OCI-LY3 (cell line): ENCODE measurements around the gene MOCOS.

ENCODE experiments used
- H2AFZ ChIP-seq: fragments of 200-600, 300-600 bp; shearing (Covaris generic); 2 replicates; pipeline ENCODE4 v1.6.0; 2014; ENCODE audit warnings: antibody characterized with exemption, low read depth, low read length
- H3K27ac ChIP-seq: fragments of 200-600, 300-600 bp; sonication (generic); 2 replicates; pipeline ENCODE4 v1.5.1; 2014; ENCODE audit warnings: mild to moderate bottlenecking, low read length, moderate library complexity, mixed read lengths
- H3K27me3 ChIP-seq: fragments of 200-600, 300-600 bp; sonication (generic); 2 replicates; pipeline ENCODE4 v1.6.1; 2014; ENCODE audit warnings: low read depth, low read length, mixed read lengths
- H3K36me3 ChIP-seq: fragments of 200-600, 300-600 bp; sonication (generic); replicated peaks from 2 replicates; pipeline ENCODE3; 2014; ENCODE audit warnings: low read depth, low read length, mixed read lengths
- H3K4me1 ChIP-seq: fragments of 300-600, 200-600 bp; sonication (generic); 2 replicates; pipeline ENCODE4 v1.6.1; 2014; ENCODE audit warnings: low read length, mixed read lengths
- H3K4me2 ChIP-seq: fragments of 200-600, 300-600 bp; sonication (generic); 2 replicates; pipeline ENCODE4 v1.6.1; 2014; ENCODE audit warnings: low read length, mixed read lengths
- H3K4me3 ChIP-seq: fragments of 300-600, 200-600 bp; sonication (generic); 2 replicates; pipeline ENCODE4 v1.5.1; 2014; ENCODE audit warnings: antibody characterized with exemption, mild to moderate bottlenecking, low read length, moderate library complexity
- H3K79me2 ChIP-seq: fragments of 300-600, 200-600 bp; shearing (Covaris generic); 2 replicates; pipeline ENCODE4 v1.6.1; 2014; ENCODE audit warnings: mild to moderate bottlenecking, low read length, mixed read lengths
- H3K9ac ChIP-seq: fragments of 300-600, 200-600 bp; shearing (Covaris generic); 2 replicates; pipeline ENCODE4 v1.6.0; 2014; ENCODE audit warnings: mild to moderate bottlenecking, low read length, moderate library complexity
- H3K9me3 ChIP-seq: fragments of 200-600, 300-600 bp; shearing (Covaris generic); 2 replicates; pipeline ENCODE4 v1.6.1; 2014; ENCODE audit warnings: low read length, mixed read lengths; ENCODE audit not compliant: insufficient read depth
- H4K20me1 ChIP-seq: fragments of 200-600, 300-600 bp; sonication (generic); 2 replicates; pipeline ENCODE4 v1.6.1; 2016; ENCODE audit warnings: low read length, mixed read lengths; ENCODE audit not compliant: insufficient read depth
- EZH2phosphoT487 ChIP-seq: fragments of 200-600 bp; shearing (Covaris generic); IDR thresholded peaks from 2 replicates; pipeline ENCODE4 v1.6.1; 2018; ENCODE audit warnings: antibody characterized with exemption, mixed run types, low read depth
- TF ChIP-seq, protein P1 (sequence below): fragments of 200-600, 300-600 bp; sonication (generic); IDR thresholded peaks from 2 replicates; pipeline ENCODE4 v1.5.1; 2014; ENCODE audit warnings: antibody characterized with exemption, low read length, low read depth

The MOCOS gene

DNA sequence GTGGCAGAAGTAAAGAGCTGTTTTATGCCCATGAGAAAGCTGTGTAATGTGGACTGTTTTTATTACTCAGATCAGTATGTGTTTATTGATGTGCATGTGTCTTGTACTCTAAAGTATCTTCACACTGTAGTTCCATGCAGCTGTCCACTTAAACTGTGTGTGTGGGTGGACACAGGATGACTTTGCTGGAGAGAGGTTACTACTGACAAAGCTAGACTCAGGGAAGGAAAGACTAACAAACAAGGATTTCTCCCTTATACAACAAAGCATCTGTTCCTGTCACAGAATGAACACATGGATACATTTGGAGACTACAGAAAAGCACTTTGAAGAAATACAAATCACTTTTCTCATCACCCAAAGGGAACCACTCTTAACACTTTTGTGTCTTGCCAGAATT is 120.2 kb downstream of the MOCOS start:
- Histone ChIP-seq H2AFZ (no peak overlapping the region), H4K20me1 (no peaks in the 10 kb centered on the region), H3K27ac (no peak overlapping the region), H3K9me3 (no peaks in the 10 kb centered on the region), H3K79me2 (no peaks in the 10 kb centered on the region), H3K4me1 (no peaks in the 10 kb centered on the region), H3K27me3 (peaks cover 47% of the 10 kb centered on the region), H3K4me2 (no peak overlapping the region), H3K9ac (no peak overlapping the region), H3K36me3 (no peaks in the 10 kb centered on the region), H3K4me3 (no peak overlapping the region)
- TF ChIP-seq, protein P1, sequence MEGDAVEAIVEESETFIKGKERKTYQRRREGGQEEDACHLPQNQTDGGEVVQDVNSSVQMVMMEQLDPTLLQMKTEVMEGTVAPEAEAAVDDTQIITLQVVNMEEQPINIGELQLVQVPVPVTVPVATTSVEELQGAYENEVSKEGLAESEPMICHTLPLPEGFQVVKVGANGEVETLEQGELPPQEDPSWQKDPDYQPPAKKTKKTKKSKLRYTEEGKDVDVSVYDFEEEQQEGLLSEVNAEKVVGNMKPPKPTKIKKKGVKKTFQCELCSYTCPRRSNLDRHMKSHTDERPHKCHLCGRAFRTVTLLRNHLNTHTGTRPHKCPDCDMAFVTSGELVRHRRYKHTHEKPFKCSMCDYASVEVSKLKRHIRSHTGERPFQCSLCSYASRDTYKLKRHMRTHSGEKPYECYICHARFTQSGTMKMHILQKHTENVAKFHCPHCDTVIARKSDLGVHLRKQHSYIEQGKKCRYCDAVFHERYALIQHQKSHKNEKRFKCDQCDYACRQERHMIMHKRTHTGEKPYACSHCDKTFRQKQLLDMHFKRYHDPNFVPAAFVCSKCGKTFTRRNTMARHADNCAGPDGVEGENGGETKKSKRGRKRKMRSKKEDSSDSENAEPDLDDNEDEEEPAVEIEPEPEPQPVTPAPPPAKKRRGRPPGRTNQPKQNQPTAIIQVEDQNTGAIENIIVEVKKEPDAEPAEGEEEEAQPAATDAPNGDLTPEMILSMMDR: no peak

DNA sequence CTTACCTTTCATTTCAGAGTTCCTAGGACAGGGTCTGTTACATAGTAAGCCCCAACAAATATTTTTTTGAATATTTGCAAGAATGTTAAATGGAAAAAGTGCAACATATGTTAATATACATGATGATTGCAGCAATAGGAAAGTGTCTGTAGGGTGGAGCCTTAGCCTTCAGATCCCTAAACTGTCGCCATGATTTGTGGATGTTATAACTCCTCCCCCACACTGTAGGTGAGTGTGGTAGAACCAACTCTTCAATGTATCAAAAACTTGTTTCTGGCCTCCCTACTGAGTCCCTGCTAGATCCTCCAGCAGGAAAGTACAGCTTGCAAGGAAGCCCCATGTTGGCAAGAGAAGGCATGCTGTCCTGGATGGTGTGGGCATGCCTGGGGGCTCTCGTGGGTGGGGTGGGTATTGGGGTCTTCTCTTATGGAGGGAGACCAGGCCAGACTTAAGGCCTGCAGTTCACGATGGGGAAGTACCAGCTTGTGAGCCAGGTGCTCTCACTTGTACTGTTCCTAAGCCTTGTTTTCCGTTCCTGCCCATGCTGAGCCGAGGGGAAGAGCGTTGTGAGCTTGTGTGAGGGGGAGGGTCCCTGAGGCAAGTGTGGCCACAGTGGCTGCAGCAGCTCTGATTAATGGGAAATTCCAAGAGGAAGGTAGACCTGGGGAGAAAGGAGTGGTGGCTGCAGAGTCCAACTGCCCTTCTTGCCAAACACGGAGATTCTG is 121.6 kb downstream of the MOCOS start:
- Histone ChIP-seq H3K4me2 (no peak overlapping the region), H3K79me2 (no peaks in the 10 kb centered on the region), H3K27me3 (peaks cover 34% of the 10 kb centered on the region), H3K4me1 (no peaks in the 10 kb centered on the region), H3K36me3 (no peaks in the 10 kb centered on the region), H3K27ac (no peak overlapping the region), H2AFZ (no peak overlapping the region), H3K9ac (no peak overlapping the region), H4K20me1 (no peaks in the 10 kb centered on the region), H3K9me3 (no peaks in the 10 kb centered on the region), H3K4me3 (no peak overlapping the region)
- TF ChIP-seq, protein P1: no peak
- no peak for TF ChIP-seq EZH2phosphoT487

DNA sequence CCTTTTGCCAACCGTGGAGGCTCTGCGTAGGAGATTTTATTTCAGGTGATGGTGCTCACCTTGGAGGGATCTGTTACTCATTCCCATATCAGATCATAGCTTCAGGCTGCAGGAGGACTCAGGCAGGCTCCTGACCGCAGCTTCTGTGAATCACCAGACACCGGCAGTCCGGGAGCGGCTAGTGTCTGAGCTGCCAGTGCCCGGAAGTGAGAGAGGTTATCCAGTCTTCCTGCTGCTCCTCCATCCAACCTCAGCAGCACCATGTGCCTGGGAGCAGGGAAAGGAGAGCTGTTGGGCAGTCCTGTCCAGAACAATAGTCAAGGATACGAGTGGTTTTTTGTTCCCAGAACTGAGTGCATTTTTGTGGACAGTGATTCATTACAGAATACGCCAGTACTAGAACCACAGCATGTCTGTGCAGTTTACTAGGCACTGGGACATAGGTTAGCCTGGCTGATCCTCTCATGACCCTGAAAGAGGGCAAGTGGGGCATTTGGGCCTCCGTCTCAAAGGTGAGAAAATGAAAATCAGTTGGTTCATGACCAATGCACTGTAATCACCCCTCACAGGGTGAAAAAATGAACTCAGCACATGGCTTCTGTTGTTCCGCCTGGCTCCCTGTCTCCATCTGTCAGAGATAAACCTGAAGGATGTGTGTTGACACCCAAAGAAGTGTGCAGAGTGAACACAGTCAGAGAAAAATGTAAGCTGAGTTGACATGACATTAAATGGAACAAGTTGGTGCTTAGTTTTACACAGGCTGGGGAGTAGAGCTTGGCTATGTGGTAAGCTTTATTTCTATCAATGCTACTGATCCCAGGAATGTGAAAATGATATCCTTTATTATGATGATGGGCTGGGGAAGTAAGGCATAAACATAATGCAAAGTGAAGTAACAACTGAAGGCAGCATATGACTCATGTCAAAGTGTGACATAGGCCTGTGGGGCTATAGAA is 122.4 kb downstream of the MOCOS start:
- H3K9ac ChIP-seq: no peak overlapping the region
- H3K4me1 ChIP-seq: no peaks in the 10 kb centered on the region
- no peak overlapping the region for H3K4me3 ChIP-seq

More for the DNA sequence above, 122.4 kb downstream of the MOCOS start:
- Histone ChIP-seq H3K9me3 (no peaks in the 10 kb centered on the region), H3K36me3 (no peaks in the 10 kb centered on the region), H3K27me3 (peaks cover 28% of the 10 kb centered on the region), H3K27ac (no peak overlapping the region), H4K20me1 (no peaks in the 10 kb centered on the region), H2AFZ (no peak overlapping the region), H3K79me2 (no peaks in the 10 kb centered on the region), H3K4me2 (no peak overlapping the region)
- TF ChIP-seq EZH2phosphoT487: no peak
- TF ChIP-seq, protein P1: no peak
